Panc1 (cell line): ENCODE data around the gene VANGL2. TPM values are rescaled to one million over a fixed set of nuclear protein-coding genes. Genes with fewer than 3 reads are reported as not detected.

Source experiments
- ATAC-seq: fragments of 200-7000 bp; cut with Tn5 transposase; 2 replicates; pipeline ENCODE4 v1.9.1; 2020; ENCODE audit warnings: mild to moderate bottlenecking, moderate library complexity
- BruUV-seq: library from RNA; stranded (reverse); fragments of 400-500 nt; replicated peaks from 2 replicates; lab custom pipeline; 2021; lab: Mats Ljungman, UMichigan
- CTCF ChIA-PET: fragments of 300-600 bp; sonication (Branson Sonifier 250); formaldehyde crosslinking; loops from one replicate; lab custom pipeline; 2022; ENCODE audit warnings: antibody characterized with exemption; lab: Charles Lee
- POLR2A ChIA-PET: fragments of 300-600 bp; sonication (Branson Sonifier 250); formaldehyde crosslinking; loops from one replicate; lab custom pipeline; 2022; ENCODE audit warnings: antibody characterized with exemption; lab: Charles Lee
- DNase-seq: peaks from one replicate; pipeline ENCODE4 v3.0.0-alpha.2; 2010; ENCODE audit warnings: low read depth, low spot score
- H3K27ac ChIP-seq: 2 replicates; pipeline ENCODE4 v1.5.1; 2011; ENCODE audit warnings: mild to moderate bottlenecking, low read length, inconsistent platforms
- H3K27me3 ChIP-seq: fragments of 200-500 bp; sonication (Bioruptor generic); 2 replicates; pipeline ENCODE4 v1.6.0; 2014; ENCODE audit warnings: low read length, inconsistent platforms; ENCODE audit not compliant: control insufficient read depth, insufficient read depth
- H3K36me3 ChIP-seq: fragments of 200-500 bp; sonication (Bioruptor generic); 2 replicates; pipeline ENCODE4 v1.5.1; 2014; ENCODE audit warnings: inconsistent platforms, mild to moderate bottlenecking, low read length, moderate library complexity; ENCODE audit not compliant: control insufficient read depth, insufficient read depth
- H3K4me1 ChIP-seq: 2 replicates; pipeline ENCODE4 v1.5.1; 2011; ENCODE audit warnings: inconsistent platforms, mild to moderate bottlenecking, low read length, moderate library complexity; ENCODE audit not compliant: control insufficient read depth, insufficient read depth
- H3K4me3 ChIP-seq, 2 experiments: 2 replicates each; pipeline ENCODE4 v1.5.1; 2011 to 2012; ENCODE audit warnings: low read depth in 2 of 2, low read length in 2 of 2, mild to moderate bottlenecking in 2 of 2, inconsistent platforms in 1 of 2, moderate library complexity in 1 of 2
- H3K9me3 ChIP-seq: fragments of 200-500 bp; sonication (Bioruptor generic); 2 replicates; pipeline ENCODE4 v1.5.1; 2014; ENCODE audit warnings: low read depth, mild to moderate bottlenecking, inconsistent platforms, low read length, moderate library complexity; ENCODE audit not compliant: control insufficient read depth, insufficient read depth
- POLR2AphosphoS5 ChIP-seq: IDR thresholded peaks from 2 replicates; pipeline ENCODE4 v1.6.1; 2012; ENCODE audit warnings: mild to moderate bottlenecking, low read depth, low read length, moderate library complexity
- SIN3A ChIP-seq: IDR thresholded peaks from 2 replicates; pipeline ENCODE4 v1.6.1; 2012; ENCODE audit warnings: low read depth, mild to moderate bottlenecking, low read length, moderate library complexity, borderline replicate concordance; ENCODE audit not compliant: insufficient read depth
- TCF7L2 ChIP-seq: IDR thresholded peaks from 2 replicates; pipeline ENCODE4 v1.6.1; 2011; ENCODE audit warnings: mild to moderate bottlenecking, low read depth, low read length, inconsistent platforms
- in situ Hi-C: cut with HindIII; loops from 2 replicates; pipeline ENCODE4 v1.10.0; 2016; ENCODE audit warnings: low sequenced_read_pairs, low pct_unique_long_range_greater_than_20kb
- intact Hi-C: fragments of 100-400 bp; cut with micrococcal nuclease; formaldehyde crosslinking; loops from one replicate; pipeline ENCODE4 v1.10.0; 2022; ENCODE audit not compliant: unreplicated experiment
- total RNA-seq: library from RNA; stranded (reverse); gene quantifications from one replicate; pipeline ENCODE4 v1.2.1, GENCODE V29; 2021; ENCODE audit not compliant: unreplicated experiment
- TF ChIP-seq, protein P1 (sequence below): fragments of 450-650 bp; IDR thresholded peaks from 2 replicates; pipeline ENCODE4 v1.5.1; 2017; ENCODE audit warnings: mild to moderate bottlenecking
- TF ChIP-seq, protein P2 (sequence below), 2 experiments: IDR thresholded peaks; 2 replicates each; pipeline ENCODE4 v1.6.1; 2011 to 2012; ENCODE audit warnings: low read depth in 2 of 2, control low read depth in 1 of 2, low read length in 1 of 2, mild to moderate bottlenecking in 1 of 2, moderate library complexity in 1 of 2; ENCODE audit not compliant: insufficient read depth in 1 of 2

VANGL2 gene
- total RNA-seq, 1 experiment from 2014 or later = 0.10 TPM

DNA sequence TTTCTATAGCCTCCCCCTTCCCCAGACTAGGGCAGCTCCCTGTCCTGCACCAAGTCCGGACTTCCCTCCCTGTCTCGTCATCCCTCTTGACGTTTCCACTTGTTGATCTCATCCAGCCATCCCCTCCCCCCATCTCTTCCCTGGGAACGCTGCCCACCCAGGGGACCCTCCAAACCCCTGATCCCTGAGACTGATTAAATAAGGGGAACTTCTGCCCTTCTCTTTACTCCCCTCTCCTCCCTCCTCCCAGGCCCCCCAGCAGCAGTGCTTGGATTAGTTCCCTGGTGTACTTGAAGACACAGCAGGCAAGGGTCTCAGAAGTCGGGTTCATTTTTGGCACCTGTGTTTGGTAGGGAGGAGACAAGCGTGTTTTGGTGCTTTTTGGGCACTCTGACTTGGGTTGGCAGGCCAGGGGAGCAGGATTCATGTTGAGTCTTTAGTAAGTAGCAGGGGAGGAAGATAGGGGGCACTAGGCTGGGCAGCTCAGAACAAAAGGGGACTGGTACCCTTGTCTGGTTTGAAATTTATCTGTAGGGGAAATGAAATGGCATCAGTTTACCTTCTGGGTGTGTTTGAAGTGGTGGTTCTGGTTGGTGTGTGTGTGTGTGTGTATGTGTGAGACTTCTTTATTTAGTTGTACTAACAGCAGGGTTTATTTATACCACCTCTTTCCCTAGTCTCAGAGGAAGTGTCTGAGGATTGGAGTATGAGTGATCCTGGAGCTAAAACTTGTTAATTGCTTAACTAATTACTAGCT lies 11.1 kb downstream of the VANGL2 start:
- no peak for TF ChIP-seq POLR2AphosphoS5
- TF ChIP-seq, protein P1, sequence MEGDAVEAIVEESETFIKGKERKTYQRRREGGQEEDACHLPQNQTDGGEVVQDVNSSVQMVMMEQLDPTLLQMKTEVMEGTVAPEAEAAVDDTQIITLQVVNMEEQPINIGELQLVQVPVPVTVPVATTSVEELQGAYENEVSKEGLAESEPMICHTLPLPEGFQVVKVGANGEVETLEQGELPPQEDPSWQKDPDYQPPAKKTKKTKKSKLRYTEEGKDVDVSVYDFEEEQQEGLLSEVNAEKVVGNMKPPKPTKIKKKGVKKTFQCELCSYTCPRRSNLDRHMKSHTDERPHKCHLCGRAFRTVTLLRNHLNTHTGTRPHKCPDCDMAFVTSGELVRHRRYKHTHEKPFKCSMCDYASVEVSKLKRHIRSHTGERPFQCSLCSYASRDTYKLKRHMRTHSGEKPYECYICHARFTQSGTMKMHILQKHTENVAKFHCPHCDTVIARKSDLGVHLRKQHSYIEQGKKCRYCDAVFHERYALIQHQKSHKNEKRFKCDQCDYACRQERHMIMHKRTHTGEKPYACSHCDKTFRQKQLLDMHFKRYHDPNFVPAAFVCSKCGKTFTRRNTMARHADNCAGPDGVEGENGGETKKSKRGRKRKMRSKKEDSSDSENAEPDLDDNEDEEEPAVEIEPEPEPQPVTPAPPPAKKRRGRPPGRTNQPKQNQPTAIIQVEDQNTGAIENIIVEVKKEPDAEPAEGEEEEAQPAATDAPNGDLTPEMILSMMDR = no peak
- no peak for TF ChIP-seq SIN3A
- no peak for TF ChIP-seq TCF7L2
- TF ChIP-seq, protein P2, sequence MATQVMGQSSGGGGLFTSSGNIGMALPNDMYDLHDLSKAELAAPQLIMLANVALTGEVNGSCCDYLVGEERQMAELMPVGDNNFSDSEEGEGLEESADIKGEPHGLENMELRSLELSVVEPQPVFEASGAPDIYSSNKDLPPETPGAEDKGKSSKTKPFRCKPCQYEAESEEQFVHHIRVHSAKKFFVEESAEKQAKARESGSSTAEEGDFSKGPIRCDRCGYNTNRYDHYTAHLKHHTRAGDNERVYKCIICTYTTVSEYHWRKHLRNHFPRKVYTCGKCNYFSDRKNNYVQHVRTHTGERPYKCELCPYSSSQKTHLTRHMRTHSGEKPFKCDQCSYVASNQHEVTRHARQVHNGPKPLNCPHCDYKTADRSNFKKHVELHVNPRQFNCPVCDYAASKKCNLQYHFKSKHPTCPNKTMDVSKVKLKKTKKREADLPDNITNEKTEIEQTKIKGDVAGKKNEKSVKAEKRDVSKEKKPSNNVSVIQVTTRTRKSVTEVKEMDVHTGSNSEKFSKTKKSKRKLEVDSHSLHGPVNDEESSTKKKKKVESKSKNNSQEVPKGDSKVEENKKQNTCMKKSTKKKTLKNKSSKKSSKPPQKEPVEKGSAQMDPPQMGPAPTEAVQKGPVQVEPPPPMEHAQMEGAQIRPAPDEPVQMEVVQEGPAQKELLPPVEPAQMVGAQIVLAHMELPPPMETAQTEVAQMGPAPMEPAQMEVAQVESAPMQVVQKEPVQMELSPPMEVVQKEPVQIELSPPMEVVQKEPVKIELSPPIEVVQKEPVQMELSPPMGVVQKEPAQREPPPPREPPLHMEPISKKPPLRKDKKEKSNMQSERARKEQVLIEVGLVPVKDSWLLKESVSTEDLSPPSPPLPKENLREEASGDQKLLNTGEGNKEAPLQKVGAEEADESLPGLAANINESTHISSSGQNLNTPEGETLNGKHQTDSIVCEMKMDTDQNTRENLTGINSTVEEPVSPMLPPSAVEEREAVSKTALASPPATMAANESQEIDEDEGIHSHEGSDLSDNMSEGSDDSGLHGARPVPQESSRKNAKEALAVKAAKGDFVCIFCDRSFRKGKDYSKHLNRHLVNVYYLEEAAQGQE (IDR thresholded peaks at IDR 0.05; ENCODE audit: insufficient read depth in 1 of 2, low read depth in 2 of 2, low read length in 1 of 2) = no peak
- no peak for ATAC-seq
- H3K4me3 ChIP-seq = no peak overlapping the region
- ChIA-PET CTCF (no interaction called here), POLR2A (interaction anchor here (0.7 kb wide), 1 partner anchor 14 kb away, joined by 4 read pairs; no protein-coding TSS in a partner anchor)
- H3K9me3 ChIP-seq = no peaks in the 10 kb centered on the region
- H3K4me1 ChIP-seq = no peaks in the 10 kb centered on the region
- no peaks in the 10 kb centered on the region for H3K36me3 ChIP-seq
- intact Hi-C loops (no loop called here), in situ Hi-C loops (no loop called here)
- BruUV-seq = no TSS peak
- H3K27me3 ChIP-seq = peaks cover under 1% of the 10 kb centered on the region; the same call in 1 of the 2 replicates
- H3K27ac ChIP-seq = no peak overlapping the region
- DNase-seq = no peak

DNA sequence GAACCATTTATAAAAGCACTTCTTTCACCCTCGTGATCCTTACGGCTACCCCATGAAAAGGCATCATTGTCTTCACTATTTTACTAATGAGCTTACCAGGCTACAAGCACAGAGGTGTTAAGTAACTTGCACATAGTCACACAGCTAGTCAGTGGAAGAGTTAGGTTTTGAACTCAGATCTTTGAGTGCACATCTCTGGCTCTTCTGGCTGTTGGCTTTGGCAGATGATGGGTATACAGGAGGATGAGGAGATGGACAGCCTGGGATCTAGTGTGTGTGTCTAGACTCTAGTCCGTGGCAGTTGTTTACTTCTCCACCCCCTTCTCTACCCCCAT lies 11.6 kb downstream of the VANGL2 start:
- no peak for DNase-seq
- H3K27ac ChIP-seq = no peak overlapping the region
- peaks cover 2% of the 10 kb centered on the region; the same call in 1 of the 2 replicates for H3K27me3 ChIP-seq
- POLR2A ChIA-PET = no interaction called here
- H3K36me3 ChIP-seq = no peaks in the 10 kb centered on the region
- TF ChIP-seq, protein P2 (IDR thresholded peaks at IDR 0.05; ENCODE audit: insufficient read depth in 1 of 2, low read depth in 2 of 2, low read length in 1 of 2) = no peak
- TF ChIP-seq, protein P1 = no peak
- TF ChIP-seq SIN3A = no peak
- TF ChIP-seq POLR2AphosphoS5 = no peak
- CTCF ChIA-PET = no interaction called here
- no peak overlapping the region for H3K4me3 ChIP-seq
- ATAC-seq = no peak
- no peaks in the 10 kb centered on the region for H3K9me3 ChIP-seq
- in situ Hi-C loops = no loop called here
- intact Hi-C loops = no loop called here
- H3K4me1 ChIP-seq = no peaks in the 10 kb centered on the region
- BruUV-seq = no TSS peak
